DOHH2 (cell line): Measurements from ENCODE around the gene PAQR5.
"Not testable (repeated sequence)": the region's sequence is repeated elsewhere in the genome, so short reads cannot be mapped to it uniquely, and the experiment has no call there.

Source experiments
- H3F3A ChIP-seq: fragments of 200-600 bp; sonication (generic), shearing (Covaris generic); 2 replicates; pipeline ENCODE4 v1.6.0; 2016; ENCODE audit warnings: antibody characterized with exemption, mild to moderate bottlenecking; ENCODE audit not compliant: control insufficient read depth, insufficient read depth
- H3K27ac ChIP-seq: fragments of 200-600 bp; sonication (generic); 2 replicates; pipeline ENCODE4 v1.5.1; 2014; ENCODE audit warnings: low read depth, mild to moderate bottlenecking, low read length, moderate library complexity
- H3K27me3 ChIP-seq: fragments of 200-600 bp; sonication (generic); 2 replicates; pipeline ENCODE4 v1.6.1; 2014; ENCODE audit warnings: mild to moderate bottlenecking, low read length, mixed read lengths; ENCODE audit not compliant: control insufficient read depth
- H3K36me3 ChIP-seq: fragments of 200-600 bp; sonication (generic); 2 replicates; pipeline ENCODE4 v1.6.1; 2014; ENCODE audit warnings: mild to moderate bottlenecking, low read length, moderate library complexity, mixed read lengths; ENCODE audit not compliant: control insufficient read depth
- H3K4me1 ChIP-seq: fragments of 200-600 bp; sonication (generic); 2 replicates; pipeline ENCODE4 v1.6.1; 2014; ENCODE audit warnings: mild to moderate bottlenecking, low read length, mixed read lengths; ENCODE audit not compliant: control insufficient read depth
- H3K4me2 ChIP-seq: fragments of 200-600 bp; sonication (generic); 2 replicates; pipeline ENCODE4 v1.6.0; 2014; ENCODE audit warnings: mild to moderate bottlenecking, low read length, moderate library complexity
- H3K4me3 ChIP-seq: fragments of 200-600 bp; sonication (generic); 2 replicates; pipeline ENCODE4 v1.5.1; 2014; ENCODE audit warnings: mild to moderate bottlenecking, low read length, mixed read lengths
- H3K79me2 ChIP-seq: fragments of 200-600 bp; sonication (generic); 2 replicates; pipeline ENCODE4 v1.6.1; 2014; ENCODE audit warnings: mild to moderate bottlenecking, low read length, mixed read lengths; ENCODE audit not compliant: control insufficient read depth
- H3K9me2 ChIP-seq: fragments of 200-600 bp; sonication (generic); replicated peaks from 2 replicates; pipeline ENCODE4 v1.6.1; 2014; ENCODE audit warnings: mild to moderate bottlenecking, low read length, mixed read lengths; ENCODE audit not compliant: control insufficient read depth
- H3K9me3 ChIP-seq: fragments of 200-600 bp; sonication (generic); 2 replicates; pipeline ENCODE4 v1.6.1; 2014; ENCODE audit warnings: antibody characterized with exemption, low read length, mixed read lengths; ENCODE audit not compliant: control insufficient read depth, insufficient read depth
- H4K20me1 ChIP-seq: fragments of 200-600 bp; sonication (generic); 2 replicates; pipeline ENCODE4 v1.6.0; 2014; ENCODE audit warnings: low read depth, mild to moderate bottlenecking, antibody characterized with exemption, low read length, moderate library complexity; ENCODE audit not compliant: control insufficient read depth, insufficient read depth
- CTCF ChIP-seq: fragments of 200-600 bp; sonication (generic); IDR thresholded peaks from one replicate; pipeline ENCODE4 v1.5.1; 2014; ENCODE audit warnings: antibody characterized with exemption, mild to moderate bottlenecking, low read depth, low read length; ENCODE audit not compliant: poor library complexity, severe bottlenecking
- EZH2phosphoT487 ChIP-seq: fragments of 200-600 bp; sonication (generic); IDR thresholded peaks from 2 replicates; pipeline ENCODE4 v1.6.1; 2017; ENCODE audit warnings: borderline replicate concordance, mild to moderate bottlenecking, antibody characterized with exemption, low read length, moderate library complexity, mixed read lengths

The PAQR5 gene

GRCh38 chr15:69328739-69329138 is 30.0 kb downstream of the PAQR5 start:
- no peak for TF ChIP-seq EZH2phosphoT487
- TF ChIP-seq CTCF = no peak
- no peaks in the 10 kb centered on the region for H3K79me2 ChIP-seq

GRCh38 chr15:69337138-69337537 is 38.4 kb downstream of the PAQR5 start:
- Histone ChIP-seq H3K9me3 (no peaks in the 10 kb centered on the region), H3K27ac (no peak overlapping the region), H3K36me3 (no peaks in the 10 kb centered on the region), H3F3A (no peaks in the 10 kb centered on the region), H3K79me2 (no peaks in the 10 kb centered on the region), H4K20me1 (no peaks in the 10 kb centered on the region), H3K4me1 (no peaks in the 10 kb centered on the region), H3K27me3 (peaks cover 7% of the 10 kb centered on the region), H3K4me2 (no peak overlapping the region), H3K4me3 (no peak overlapping the region), H3K9me2 (no peaks in the 10 kb centered on the region)
- TF ChIP-seq CTCF (no peak), EZH2phosphoT487 (no peak)

More at GRCh38 chr15:69328739-69329138, 30.0 kb downstream of the PAQR5 start:
- Histone ChIP-seq H3K4me2 (no peak overlapping the region), H3K4me1 (no peaks in the 10 kb centered on the region), H3K36me3 (no peaks in the 10 kb centered on the region), H3K27me3 (peaks cover 7% of the 10 kb centered on the region; the same call in 1 of the 2 replicates), H3K9me3 (no peaks in the 10 kb centered on the region), H4K20me1 (no peaks in the 10 kb centered on the region), H3K4me3 (no peak overlapping the region), H3K9me2 (no peaks in the 10 kb centered on the region), H3K27ac (no peak overlapping the region), H3F3A (no peaks in the 10 kb centered on the region)

GRCh38 chr15:69338535-69339213 is 40.0 kb downstream of the PAQR5 start:
- Histone ChIP-seq H3K4me2 (no peak overlapping the region), H3K9me2 (no peaks in the 10 kb centered on the region), H3K27ac (no peak overlapping the region), H3K79me2 (no peaks in the 10 kb centered on the region), H3F3A (no peaks in the 10 kb centered on the region), H3K4me1 (no peaks in the 10 kb centered on the region), H3K36me3 (no peaks in the 10 kb centered on the region), H4K20me1 (no peaks in the 10 kb centered on the region), H3K27me3 (peaks cover 13% of the 10 kb centered on the region), H3K9me3 (no peaks in the 10 kb centered on the region), H3K4me3 (no peak overlapping the region)
- no peak for TF ChIP-seq CTCF
- TF ChIP-seq EZH2phosphoT487 = no peak

- peaks cover 16% of the 10 kb centered on the region for H3K27me3 ChIP-seq
- not testable (repeated sequence) for H3K9me3 ChIP-seq, H3K27ac ChIP-seq, H3F3A ChIP-seq, H4K20me1 ChIP-seq, H3K9me2 ChIP-seq, H3K79me2 ChIP-seq, H3K4me3 ChIP-seq, H3K4me1 ChIP-seq, H3K4me2 ChIP-seq, H3K36me3 ChIP-seq
Measured at GRCh38 chr15:69339214-69339543, 40.5 kb downstream of the PAQR5 start.
